ENCODE results near the gene OR6B3.

OR6B3 gene

GRCh38 chr2:240030379-240031094, 22.8 kb downstream of the OR6B3 start, which contains the start of gene OR6B2:
TSS of gene OR6B2 (minus strand) at chr2:240030429. CDS start at chr2:240030429, 0 bp downstream.
- peaks cover 31% of the 10 kb centered on the region for H3K27me3 Mint-ChIP-seq
- peaks cover 6% of the 10 kb centered on the region for H3K4me1 Mint-ChIP-seq
- no peaks in the 10 kb centered on the region for H3K36me3 Mint-ChIP-seq (ENCODE audit: low read depth)
- no peak within 1 kb of the TSS for H3K4me3 Mint-ChIP-seq
- no peak within 1 kb of the TSS for H3K27ac Mint-ChIP-seq
- DNase-seq = no peak
- H3K9me3 Mint-ChIP-seq = no peaks in the 10 kb centered on the region
- ATAC-seq = no peak

GRCh38 chr2:240024766-240025165, 28.6 kb downstream of the OR6B3 start:
- H3K4me1 Mint-ChIP-seq = peaks cover 30% of the 10 kb centered on the region
- H3K27me3 Mint-ChIP-seq = peaks cover 6% of the 10 kb centered on the region
- H3K36me3 Mint-ChIP-seq (ENCODE audit: low read depth) = peaks cover 24% of the 10 kb centered on the region
- H3K27ac Mint-ChIP-seq = peak overlapping the region; percentile 95
- peak overlapping the region; percentile 94 for H3K4me3 Mint-ChIP-seq
- ATAC-seq = peak; percentile 33
- peak; percentile 23 for DNase-seq
- H3K9me3 Mint-ChIP-seq = no peaks in the 10 kb centered on the region

GRCh38 chr2:240023792-240024191, 29.5 kb downstream of the OR6B3 start:
- no peaks in the 10 kb centered on the region for H3K9me3 Mint-ChIP-seq
- peaks cover 29% of the 10 kb centered on the region for H3K36me3 Mint-ChIP-seq (ENCODE audit: low read depth)
- no peak for ATAC-seq
- H3K27ac Mint-ChIP-seq = peak overlapping the region; percentile 95
- no peak for DNase-seq
- H3K4me1 Mint-ChIP-seq = peaks cover 30% of the 10 kb centered on the region
- H3K27me3 Mint-ChIP-seq = peaks cover 6% of the 10 kb centered on the region
- H3K4me3 Mint-ChIP-seq = peak overlapping the region; percentile 94

- peaks cover 1% of the 10 kb centered on the region for H3K27me3 Mint-ChIP-seq
- DNase-seq = peak; percentile 72
- no peak overlapping the region for H3K4me3 Mint-ChIP-seq
- H3K9me3 Mint-ChIP-seq = no peaks in the 10 kb centered on the region
- no peak overlapping the region for H3K27ac Mint-ChIP-seq
- ATAC-seq = no peak
- peaks cover 48% of the 10 kb centered on the region for H3K36me3 Mint-ChIP-seq (ENCODE audit: low read depth)
- peaks cover 29% of the 10 kb centered on the region for H3K4me1 Mint-ChIP-seq
These were observed 31.7 kb downstream of the OR6B3 start for GRCh38 chr2:240021488-240022104.

GRCh38 chr2:240018071-240018750, 35.1 kb downstream of the OR6B3 start:
- no peak for ATAC-seq
- peaks cover 8% of the 10 kb centered on the region for H3K4me1 Mint-ChIP-seq
- DNase-seq = no peak
- no peak overlapping the region for H3K27ac Mint-ChIP-seq
- H3K27me3 Mint-ChIP-seq = no peaks in the 10 kb centered on the region
- peaks cover 64% of the 10 kb centered on the region for H3K36me3 Mint-ChIP-seq (ENCODE audit: low read depth)
- H3K4me3 Mint-ChIP-seq = no peak overlapping the region
- H3K9me3 Mint-ChIP-seq = no peaks in the 10 kb centered on the region

GRCh38 chr2:240014327-240014726, 39.0 kb downstream of the OR6B3 start:
- DNase-seq (no peak), ATAC-seq (no peak)
- Mint-ChIP-seq H3K9me3 (no peaks in the 10 kb centered on the region), H3K27ac (no peak overlapping the region), H3K36me3 (ENCODE audit: low read depth) (peaks cover 66% of the 10 kb centered on the region), H3K4me1 (no peaks in the 10 kb centered on the region), H3K4me3 (no peak overlapping the region), H3K27me3 (no peaks in the 10 kb centered on the region)

GRCh38 chr2:240013343-240013742, 40.0 kb downstream of the OR6B3 start:
- Mint-ChIP-seq H3K36me3 (ENCODE audit: low read depth) (peaks cover 58% of the 10 kb centered on the region), H3K27me3 (no peaks in the 10 kb centered on the region), H3K4me1 (no peaks in the 10 kb centered on the region), H3K27ac (no peak overlapping the region), H3K4me3 (no peak overlapping the region), H3K9me3 (no peaks in the 10 kb centered on the region)
- ATAC-seq = no peak
- no peak for DNase-seq

- H3K36me3 Mint-ChIP-seq (ENCODE audit: low read depth) = peaks cover 48% of the 10 kb centered on the region
These were observed 50.3 kb downstream of the OR6B3 start for GRCh38 chr2:240002983-240003382.

GRCh38 chr2:240000671-240001070, 52.6 kb downstream of the OR6B3 start:
- DNase-seq (no peak), ATAC-seq (no peak)
- no peak overlapping the region for H3K4me3 Mint-ChIP-seq
- H3K36me3 Mint-ChIP-seq (ENCODE audit: low read depth) = peaks cover 43% of the 10 kb centered on the region
- H3K27ac Mint-ChIP-seq = no peak overlapping the region
- no peaks in the 10 kb centered on the region for H3K9me3 Mint-ChIP-seq
- no peaks in the 10 kb centered on the region for H3K27me3 Mint-ChIP-seq
- H3K4me1 Mint-ChIP-seq = no peaks in the 10 kb centered on the region

More at GRCh38 chr2:240002983-240003382, 50.3 kb downstream of the OR6B3 start:
- Mint-ChIP-seq H3K4me3 (no peak overlapping the region), H3K4me1 (no peaks in the 10 kb centered on the region), H3K9me3 (no peaks in the 10 kb centered on the region), H3K27me3 (no peaks in the 10 kb centered on the region), H3K27ac (no peak overlapping the region)
- ATAC-seq (no peak), DNase-seq (no peak)

- H3K4me3 Mint-ChIP-seq = no peak overlapping the region
- H3K36me3 Mint-ChIP-seq (ENCODE audit: low read depth) = peaks cover 37% of the 10 kb centered on the region
- H3K9me3 Mint-ChIP-seq = no peaks in the 10 kb centered on the region
- no peak for ATAC-seq
- H3K27me3 Mint-ChIP-seq = no peaks in the 10 kb centered on the region
- no peaks in the 10 kb centered on the region for H3K4me1 Mint-ChIP-seq
- no peak overlapping the region for H3K27ac Mint-ChIP-seq
- no peak for DNase-seq
These were observed 55.5 kb downstream of the OR6B3 start for GRCh38 chr2:239997686-239998409.

Data from activated naive CD8-positive, alpha-beta T cell treated with anti-CD3 and anti-CD28 coated beads, Interleukin-2, amount 50 U/mL, for 24 hours (primary cell).